ENCODE data around the gene UBE2S. TPM values are rescaled to one million over a fixed set of nuclear protein-coding genes. Genes with fewer than 3 reads are reported as not detected.

The UBE2S gene
- total RNA-seq, 1 experiment from 2014 or later, result 635 TPM

- H3K9me3 ChIP-seq (ENCODE audit: control insufficient read depth, insufficient read depth, low read depth, low read length), result no peaks in the 10 kb centered on the region
- H3K4me3 ChIP-seq (ENCODE audit: low read depth in 2 of 2, low read length in 2 of 2), result peak overlapping the region in 1 of 2 experiments; percentile 46; a peak in 3 of 4 replicates
- in situ Hi-C loops (cut with HindIII; ENCODE audit: low pct_unique_long_range_greater_than_20kb, low sequenced_read_pairs), result no loop called here
- H3K27me3 ChIP-seq (ENCODE audit: control insufficient read depth, insufficient read depth, low read length), result peaks cover 6% of the 10 kb centered on the region
- H3K36me3 ChIP-seq (ENCODE audit: control insufficient read depth, insufficient read depth, low read length), result 0 out of 2 replicates have a peak, but pooled peaks cover 3% of the 10 kb centered on the region
- intact Hi-C loops (cut with micrococcal nuclease; ENCODE audit: unreplicated experiment), result no loop called here
- CTCF ChIA-PET, result interaction anchor here (0.7 kb wide), 1 partner anchor 33 kb away, joined by 3 read pairs; no protein-coding TSS in a partner anchor
- ATAC-seq (no peak), DNase-seq (ENCODE audit: low read depth, low spot score) (no peak)
- BruUV-seq (replicated peaks), result no TSS peak
- no peak overlapping the region for H3K27ac ChIP-seq (ENCODE audit: low read length)
- TF ChIP-seq CTCF (IDR thresholded peaks at IDR 0.05), result no peak
- TF ChIP-seq POLR2AphosphoS5 (IDR thresholded peaks at IDR 0.05; ENCODE audit: low read depth, low read length), result no peak; the same call in 1 of the 2 replicates
- no peak for TF ChIP-seq TCF7L2 (IDR thresholded peaks at IDR 0.05; ENCODE audit: low read depth, low read length)
- TF ChIP-seq REST (IDR thresholded peaks at IDR 0.05; ENCODE audit: insufficient read depth in 1 of 2, low read depth in 2 of 2, low read length in 1 of 2), result no peak
- no peak for TF ChIP-seq SIN3A (IDR thresholded peaks at IDR 0.05; ENCODE audit: borderline replicate concordance, insufficient read depth, low read depth, low read length)
- POLR2A ChIA-PET, result no interaction called here
- peaks cover 9% of the 10 kb centered on the region for H3K4me1 ChIP-seq (ENCODE audit: control insufficient read depth, insufficient read depth, low read length)
Observed at GRCh38 chr19:55451965-55452748, 44.6 kb upstream of the UBE2S start.

- H3K4me1 ChIP-seq (ENCODE audit: control insufficient read depth, insufficient read depth, low read length), result peaks cover 9% of the 10 kb centered on the region
- H3K27ac ChIP-seq (ENCODE audit: low read length), result no peak overlapping the region
- H3K9me3 ChIP-seq (ENCODE audit: control insufficient read depth, insufficient read depth, low read depth, low read length), result no peaks in the 10 kb centered on the region
- no peak for DNase-seq (ENCODE audit: low read depth, low spot score)
- peak overlapping the region; percentile 29 to 46 for H3K4me3 ChIP-seq (ENCODE audit: low read depth in 2 of 2, low read length in 2 of 2)
- CTCF ChIA-PET, result interaction anchor here (0.8 kb wide), 1 partner anchor 10 kb away, joined by 10 read pairs; no protein-coding TSS in a partner anchor
- intact Hi-C loops (cut with micrococcal nuclease; ENCODE audit: unreplicated experiment), result no loop called here
- POLR2A ChIA-PET, result interaction anchor here (0.6 kb wide), 1 partner anchor 347 kb away, joined by 5 read pairs; no protein-coding TSS in a partner anchor
- peak; percentile 34; the same call in 1 of the 2 replicates for ATAC-seq
- peaks cover 6% of the 10 kb centered on the region for H3K27me3 ChIP-seq (ENCODE audit: control insufficient read depth, insufficient read depth, low read length)
- 0 out of 2 replicates have a peak, but pooled peaks cover 3% of the 10 kb centered on the region for H3K36me3 ChIP-seq (ENCODE audit: control insufficient read depth, insufficient read depth, low read length)
- in situ Hi-C loops (cut with HindIII; ENCODE audit: low pct_unique_long_range_greater_than_20kb, low sequenced_read_pairs), result no loop called here
- TF ChIP-seq REST (IDR thresholded peaks at IDR 0.05; ENCODE audit: insufficient read depth in 1 of 2, low read depth in 2 of 2, low read length in 1 of 2) (no peak), SIN3A (IDR thresholded peaks at IDR 0.05; ENCODE audit: borderline replicate concordance, insufficient read depth, low read depth, low read length) (no peak), POLR2AphosphoS5 (IDR thresholded peaks at IDR 0.05; ENCODE audit: low read depth, low read length) (no peak), CTCF (IDR thresholded peaks at IDR 0.05) (no peak), TCF7L2 (IDR thresholded peaks at IDR 0.05; ENCODE audit: low read depth, low read length) (no peak)
- no TSS peak for BruUV-seq (replicated peaks)
Observed at GRCh38 chr19:55451163-55451964, 43.8 kb upstream of the UBE2S start.
